Occipital lobe (tissue), 2 donors: ENCODE measurements around the gene TNNI3. TPM values are rescaled to one million over a fixed set of nuclear protein-coding genes. Genes with fewer than 3 reads are reported as not detected.
A peak's percentile ranks its signal among the peaks of the same experiment; 100 is the strongest.

Experiments
- DNase-seq: peaks from one replicate; lab custom pipeline; 2025; lab: John Stamatoyannopoulos, UW
- total RNA-seq: library from RNA; depleted of rRNA; stranded (reverse); fragments of >200 nt; gene quantifications from one replicate; pipeline ENCODE4 v1.2.3, GENCODE V29; 2014

The TNNI3 gene
- total RNA-seq, 1 donor from 2014 or later, result not detected

GRCh38 chr19:55147545-55148251 is 9.8 kb downstream of the TNNI3 start:
- DNase-seq, result no peak

GRCh38 chr19:55146705-55147273 is 10.7 kb downstream of the TNNI3 start:
- no peak for DNase-seq

GRCh38 chr19:55146078-55146704 is 11.3 kb downstream of the TNNI3 start:
- no peak for DNase-seq

- DNase-seq, result no peak
Observed at GRCh38 chr19:55145232-55145631, 12.3 kb downstream of the TNNI3 start.

- no peak for DNase-seq
Observed at GRCh38 chr19:55141696-55142095, 15.8 kb downstream of the TNNI3 start.

GRCh38 chr19:55137915-55138314 is 19.6 kb downstream of the TNNI3 start:
- DNase-seq, result no peak

GRCh38 chr19:55136399-55137102 is 21.0 kb downstream of the TNNI3 start:
- DNase-seq, result no peak

GRCh38 chr19:55134736-55135135 is 22.8 kb downstream of the TNNI3 start:
- DNase-seq, result no peak

- DNase-seq, result no peak
Observed at GRCh38 chr19:55133639-55134444, 23.7 kb downstream of the TNNI3 start.

- no peak for DNase-seq
Observed at GRCh38 chr19:55132453-55133129, 24.9 kb downstream of the TNNI3 start.

- DNase-seq, result no peak
Observed at GRCh38 chr19:55131421-55131820, 26.1 kb downstream of the TNNI3 start.

GRCh38 chr19:55119053-55119452 is 38.5 kb downstream of the TNNI3 start:
- DNase-seq, result no peak

- peak; percentile 65 for DNase-seq
Observed at GRCh38 chr19:55118401-55118991, 39.0 kb downstream of the TNNI3 start.

GRCh38 chr19:55117663-55118391 is 39.7 kb downstream of the TNNI3 start:
- DNase-seq, result peak; percentile 99

- DNase-seq, result no peak
Observed at GRCh38 chr19:55116859-55117662, 40.5 kb downstream of the TNNI3 start, which contains the start of gene PPP1R12C. PPP1R12C (minus strand) TSS chr19:55117637; CDS start chr19:55117543, 94 bp downstream.

GRCh38 chr19:55116232-55116858 is 41.2 kb downstream of the TNNI3 start:
- DNase-seq, result peak; percentile 63

GRCh38 chr19:55115446-55116065 is 42.0 kb downstream of the TNNI3 start:
- no peak for DNase-seq
